Body of pancreas (tissue), 4 donors: Measurements from ENCODE around the gene SH3PXD2A.

Experiments
- CTCF ChIP-seq, 7 experiments: fragments of 450-650 bp in 4 of 7; fragments of 200-600 bp in 3 of 7; sonication (generic) in 3 of 7; IDR thresholded peaks; one replicate each; pipeline ENCODE4 v1.5.1; 2016 to 2019; ENCODE audit warnings: antibody characterized with exemption in 7 of 7
- POLR2A ChIP-seq, 3 donors: fragments of 450-650 bp; IDR thresholded peaks; one replicate each; pipeline ENCODE4 v1.6.1; 2016; ENCODE audit warnings: antibody characterized with exemption in 3 of 3, mild to moderate bottlenecking in 2 of 3

GRCh38 chr10:103622935-103623574 is 232.3 kb downstream of the SH3PXD2A start:
- no peak for TF ChIP-seq CTCF (IDR thresholded peaks at IDR 0.05)
- TF ChIP-seq POLR2A (IDR thresholded peaks at IDR 0.05) = no peak
